Measurements from ENCODE around the gene SCGB3A1. TPM values are rescaled to one million over a fixed set of nuclear protein-coding genes. Genes with fewer than 3 reads are reported as not detected.

SCGB3A1 gene
- total RNA-seq, 1 donor from 2014 or later, result not detected

DNA sequence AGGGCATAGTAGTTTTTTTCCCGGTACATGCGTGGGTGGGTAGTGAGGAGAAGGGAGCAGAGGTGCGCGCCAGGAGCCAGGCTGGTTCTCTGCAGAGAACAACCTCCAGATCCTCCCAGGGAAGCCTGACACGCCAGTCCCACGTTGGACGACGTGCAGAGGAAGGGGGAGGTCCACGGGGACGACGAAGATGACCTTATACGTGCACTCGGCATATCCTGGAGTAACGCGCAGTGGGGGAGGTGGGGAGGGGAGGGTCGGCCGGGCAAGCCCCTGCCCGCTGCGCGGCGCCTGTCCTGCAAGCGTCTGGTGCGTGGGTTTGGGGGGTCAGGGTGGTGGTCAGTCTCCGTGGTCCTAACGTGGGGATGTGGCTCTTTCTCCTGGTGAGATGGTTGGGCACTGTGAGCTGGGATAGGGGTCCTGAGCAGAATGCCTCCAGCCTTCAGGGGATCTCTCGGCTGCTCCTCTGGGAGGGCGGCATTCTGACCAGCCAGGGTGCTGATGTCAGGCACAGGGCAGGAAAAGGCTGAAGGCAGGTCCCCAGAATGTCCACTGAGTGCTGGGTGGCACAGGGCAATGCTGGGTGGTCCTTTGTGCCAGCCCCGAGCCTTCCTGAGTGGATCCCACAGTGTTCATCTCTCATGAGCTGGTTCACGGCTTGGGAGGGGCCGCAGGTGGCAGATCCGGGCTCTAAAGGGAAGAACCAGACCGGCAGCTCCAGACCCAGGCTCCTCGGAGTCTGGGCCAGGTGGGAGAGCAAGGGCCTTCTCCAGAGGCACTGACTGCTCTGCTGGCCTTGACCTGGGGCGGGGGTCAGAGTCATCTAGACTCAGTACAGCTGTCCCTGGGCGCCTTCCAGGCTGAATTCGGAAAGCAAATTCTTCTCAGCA lies 10.5 kb upstream of the SCGB3A1 start:
- peaks cover 4% of the 10 kb centered on the region for H3K9me3 Mint-ChIP-seq (ENCODE audit: unreplicated experiment)
- H3K4me3 Mint-ChIP-seq (ENCODE audit: unreplicated experiment), result no peak overlapping the region
- peak overlapping the region; percentile 38 for H3K27ac Mint-ChIP-seq (ENCODE audit: unreplicated experiment)
- TF ChIP-seq, protein P1, sequence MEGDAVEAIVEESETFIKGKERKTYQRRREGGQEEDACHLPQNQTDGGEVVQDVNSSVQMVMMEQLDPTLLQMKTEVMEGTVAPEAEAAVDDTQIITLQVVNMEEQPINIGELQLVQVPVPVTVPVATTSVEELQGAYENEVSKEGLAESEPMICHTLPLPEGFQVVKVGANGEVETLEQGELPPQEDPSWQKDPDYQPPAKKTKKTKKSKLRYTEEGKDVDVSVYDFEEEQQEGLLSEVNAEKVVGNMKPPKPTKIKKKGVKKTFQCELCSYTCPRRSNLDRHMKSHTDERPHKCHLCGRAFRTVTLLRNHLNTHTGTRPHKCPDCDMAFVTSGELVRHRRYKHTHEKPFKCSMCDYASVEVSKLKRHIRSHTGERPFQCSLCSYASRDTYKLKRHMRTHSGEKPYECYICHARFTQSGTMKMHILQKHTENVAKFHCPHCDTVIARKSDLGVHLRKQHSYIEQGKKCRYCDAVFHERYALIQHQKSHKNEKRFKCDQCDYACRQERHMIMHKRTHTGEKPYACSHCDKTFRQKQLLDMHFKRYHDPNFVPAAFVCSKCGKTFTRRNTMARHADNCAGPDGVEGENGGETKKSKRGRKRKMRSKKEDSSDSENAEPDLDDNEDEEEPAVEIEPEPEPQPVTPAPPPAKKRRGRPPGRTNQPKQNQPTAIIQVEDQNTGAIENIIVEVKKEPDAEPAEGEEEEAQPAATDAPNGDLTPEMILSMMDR (IDR thresholded peaks at IDR 0.05; ENCODE audit: partially characterized antibody, unreplicated experiment), result no peak
- H3K4me1 Mint-ChIP-seq (ENCODE audit: low read depth, unreplicated experiment), result no peaks in the 10 kb centered on the region
- H3K27me3 Mint-ChIP-seq (ENCODE audit: unreplicated experiment), result peaks cover 6% of the 10 kb centered on the region
- H3K36me3 Mint-ChIP-seq (ENCODE audit: unreplicated experiment), result peaks cover 5% of the 10 kb centered on the region
- peak; percentile 12 for DNase-seq

DNA sequence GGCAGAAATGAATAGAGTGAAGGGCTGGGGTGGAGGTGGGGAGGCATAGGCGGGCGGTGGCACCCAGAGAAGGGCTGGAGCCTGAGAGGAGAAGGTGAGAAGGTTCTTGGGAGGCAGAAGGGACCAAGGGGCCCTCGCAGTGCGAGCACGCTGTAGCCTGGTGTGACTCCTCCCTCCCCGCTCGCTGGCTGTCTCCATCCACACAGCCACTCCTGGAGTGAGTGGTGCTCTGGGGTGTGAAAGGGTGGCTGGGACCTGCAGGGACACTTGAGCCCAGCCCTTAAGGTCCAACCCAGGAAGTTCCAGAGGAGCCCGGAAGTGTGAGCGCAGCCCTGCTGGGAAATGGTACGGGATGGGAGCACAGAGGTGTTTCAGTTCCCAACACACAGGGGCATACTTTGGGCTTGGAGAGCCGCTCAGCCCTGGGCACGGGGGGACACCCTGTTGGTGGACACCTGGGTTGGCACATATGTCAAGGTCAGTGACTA lies 9.3 kb upstream of the SCGB3A1 start:
- no peaks in the 10 kb centered on the region for H3K4me1 Mint-ChIP-seq (ENCODE audit: low read depth, unreplicated experiment)
- H3K27me3 Mint-ChIP-seq (ENCODE audit: unreplicated experiment), result peaks cover 6% of the 10 kb centered on the region
- H3K36me3 Mint-ChIP-seq (ENCODE audit: unreplicated experiment), result peaks cover 5% of the 10 kb centered on the region
- no peak overlapping the region for H3K4me3 Mint-ChIP-seq (ENCODE audit: unreplicated experiment)
- no peak overlapping the region for H3K27ac Mint-ChIP-seq (ENCODE audit: unreplicated experiment)
- TF ChIP-seq, protein P1 (IDR thresholded peaks at IDR 0.05; ENCODE audit: partially characterized antibody, unreplicated experiment), result no peak
- no peak for DNase-seq
- H3K9me3 Mint-ChIP-seq (ENCODE audit: unreplicated experiment), result peaks cover 4% of the 10 kb centered on the region

DNA sequence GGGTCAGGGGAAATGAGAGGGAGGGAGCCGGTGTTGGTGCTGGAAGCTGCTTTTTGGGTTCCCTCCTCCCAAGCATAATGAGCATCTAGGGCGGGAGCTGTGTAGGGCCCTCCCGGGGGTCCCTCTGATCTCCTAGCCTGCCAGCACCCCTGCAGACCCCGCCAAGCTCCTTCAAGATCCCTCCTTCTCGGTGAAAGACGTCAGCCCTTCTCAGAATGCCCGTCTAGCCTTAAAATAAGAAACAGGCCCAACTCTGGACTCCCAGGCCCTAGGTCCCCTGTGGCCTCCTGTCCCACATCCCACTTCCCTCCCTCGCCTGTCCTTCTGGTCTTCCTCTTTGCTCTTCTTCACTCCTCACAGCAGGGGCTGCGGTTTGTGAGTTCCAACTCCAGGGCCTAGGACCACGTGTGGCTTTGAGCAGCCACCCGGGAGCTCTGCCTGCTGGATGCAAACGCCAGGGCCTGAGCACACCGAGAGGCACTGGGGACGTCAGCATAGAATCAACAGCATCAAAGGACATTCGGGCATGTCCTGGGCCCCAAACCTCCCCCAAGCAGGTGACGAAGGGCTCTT lies 8.8 kb upstream of the SCGB3A1 start:
- H3K4me3 Mint-ChIP-seq (ENCODE audit: unreplicated experiment), result no peak overlapping the region
- no peak overlapping the region for H3K27ac Mint-ChIP-seq (ENCODE audit: unreplicated experiment)
- peaks cover 6% of the 10 kb centered on the region for H3K27me3 Mint-ChIP-seq (ENCODE audit: unreplicated experiment)
- no peak for DNase-seq
- peaks cover 4% of the 10 kb centered on the region for H3K9me3 Mint-ChIP-seq (ENCODE audit: unreplicated experiment)
- H3K4me1 Mint-ChIP-seq (ENCODE audit: low read depth, unreplicated experiment), result no peaks in the 10 kb centered on the region
- TF ChIP-seq, protein P1 (IDR thresholded peaks at IDR 0.05; ENCODE audit: partially characterized antibody, unreplicated experiment), result no peak
- H3K36me3 Mint-ChIP-seq (ENCODE audit: unreplicated experiment), result peaks cover 5% of the 10 kb centered on the region

DNA sequence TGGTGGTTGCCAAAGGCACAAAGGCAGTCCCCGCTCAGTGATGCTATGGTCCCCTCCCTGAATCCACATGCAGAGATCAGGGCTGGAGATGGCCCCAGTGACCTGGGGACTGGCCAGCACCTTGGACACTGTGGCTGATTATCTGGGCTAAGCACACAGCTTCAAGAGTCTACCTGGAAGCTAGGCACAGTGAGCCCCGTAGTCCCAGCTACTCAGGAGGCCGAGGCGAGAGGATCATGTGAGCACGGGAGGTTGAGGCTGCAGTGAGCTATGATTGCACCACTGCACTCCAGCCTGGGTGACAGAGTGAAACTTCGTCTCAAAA lies 8.3 kb upstream of the SCGB3A1 start:
- Mint-ChIP-seq H3K27me3 (ENCODE audit: unreplicated experiment) (peaks cover 7% of the 10 kb centered on the region), H3K36me3 (ENCODE audit: unreplicated experiment) (peaks cover 3% of the 10 kb centered on the region), H3K9me3 (ENCODE audit: unreplicated experiment) (peaks cover 4% of the 10 kb centered on the region), H3K27ac (ENCODE audit: unreplicated experiment) (no peak overlapping the region), H3K4me1 (ENCODE audit: low read depth, unreplicated experiment) (no peaks in the 10 kb centered on the region), H3K4me3 (ENCODE audit: unreplicated experiment) (no peak overlapping the region)
- TF ChIP-seq, protein P1 (IDR thresholded peaks at IDR 0.05; ENCODE audit: partially characterized antibody, unreplicated experiment), result no peak
- no peak for DNase-seq
